GM19397 (cell line): Measurements from ENCODE around the gene SLC7A10.
A peak's percentile ranks its signal among the peaks of the same experiment; 100 is the strongest.
"Not testable (repeated sequence)": the region's sequence is repeated elsewhere in the genome, so short reads cannot be mapped to it uniquely, and the experiment has no call there.

ENCODE experiments used
- ATAC-seq: cut with Tn5 transposase; IDR thresholded peaks from one replicate; pipeline ENCODE4 v1.9.1; 2021; ENCODE audit warnings: mild to moderate bottlenecking, moderate library complexity; ENCODE audit not compliant: unreplicated experiment

SLC7A10 gene

DNA sequence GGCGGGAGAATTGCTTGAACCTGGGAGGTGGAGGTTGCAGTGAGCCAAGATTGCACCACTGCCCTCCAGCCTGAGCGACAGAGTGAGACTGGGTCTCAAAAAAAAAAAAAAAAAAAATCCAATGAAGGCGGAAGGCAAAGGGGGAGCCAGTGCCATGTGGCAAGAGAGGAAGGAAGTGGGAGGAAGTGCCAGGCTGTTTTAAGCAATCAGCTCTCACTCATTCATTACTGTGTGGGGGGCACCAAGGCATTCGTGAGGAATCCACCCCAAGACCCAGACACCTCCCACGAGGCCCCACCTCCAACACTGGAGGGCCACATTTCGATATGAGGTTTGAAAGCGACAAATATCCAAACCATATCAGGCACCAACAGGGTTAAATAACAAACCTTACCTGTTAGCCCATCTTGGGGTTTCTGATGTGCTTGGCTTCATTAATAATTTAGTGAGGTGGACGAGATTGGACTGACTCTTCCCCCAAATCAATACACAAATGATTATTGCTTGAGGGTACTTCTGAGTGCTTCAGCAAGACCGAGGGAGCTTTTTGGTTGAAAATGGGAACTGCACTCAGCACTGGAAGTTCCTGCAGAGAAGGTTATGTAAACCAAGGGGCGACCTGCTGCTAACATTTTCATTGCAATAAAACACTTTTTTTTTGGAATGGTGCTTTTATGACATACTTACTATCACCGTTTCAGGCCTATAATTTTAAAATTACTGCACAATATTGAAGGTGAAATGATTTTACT is 39.0 kb downstream of the SLC7A10 start:
- ATAC-seq, result no peak

DNA sequence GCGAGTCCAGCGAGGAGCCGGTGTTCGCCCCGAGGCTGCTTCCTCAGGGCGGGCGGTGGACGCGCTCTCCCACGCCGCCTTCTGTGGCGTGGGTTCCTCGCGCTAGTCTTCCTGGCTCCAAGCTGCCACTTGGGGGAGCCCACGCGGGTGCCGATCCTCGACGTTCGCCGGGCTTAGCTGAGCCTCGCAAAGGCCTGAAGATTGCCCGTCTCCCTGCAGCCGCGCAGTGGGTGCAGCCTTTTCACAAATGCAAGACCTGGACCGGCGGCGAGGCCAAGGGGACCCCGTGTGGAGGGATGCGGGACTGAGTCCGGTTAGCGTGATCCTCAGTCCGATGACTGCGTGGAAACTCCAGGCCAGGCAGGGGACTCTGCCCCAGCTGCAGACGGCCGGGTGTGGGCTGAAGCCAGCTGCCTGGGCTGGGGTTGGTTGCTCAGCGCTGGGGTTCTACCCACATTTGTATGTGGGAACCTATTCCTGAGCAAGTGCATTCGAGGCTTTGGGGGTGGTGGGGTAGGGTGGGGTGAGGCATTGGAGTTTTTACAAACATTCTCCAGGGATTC is 48.2 kb downstream of the SLC7A10 start:
- ATAC-seq, result no peak

DNA sequence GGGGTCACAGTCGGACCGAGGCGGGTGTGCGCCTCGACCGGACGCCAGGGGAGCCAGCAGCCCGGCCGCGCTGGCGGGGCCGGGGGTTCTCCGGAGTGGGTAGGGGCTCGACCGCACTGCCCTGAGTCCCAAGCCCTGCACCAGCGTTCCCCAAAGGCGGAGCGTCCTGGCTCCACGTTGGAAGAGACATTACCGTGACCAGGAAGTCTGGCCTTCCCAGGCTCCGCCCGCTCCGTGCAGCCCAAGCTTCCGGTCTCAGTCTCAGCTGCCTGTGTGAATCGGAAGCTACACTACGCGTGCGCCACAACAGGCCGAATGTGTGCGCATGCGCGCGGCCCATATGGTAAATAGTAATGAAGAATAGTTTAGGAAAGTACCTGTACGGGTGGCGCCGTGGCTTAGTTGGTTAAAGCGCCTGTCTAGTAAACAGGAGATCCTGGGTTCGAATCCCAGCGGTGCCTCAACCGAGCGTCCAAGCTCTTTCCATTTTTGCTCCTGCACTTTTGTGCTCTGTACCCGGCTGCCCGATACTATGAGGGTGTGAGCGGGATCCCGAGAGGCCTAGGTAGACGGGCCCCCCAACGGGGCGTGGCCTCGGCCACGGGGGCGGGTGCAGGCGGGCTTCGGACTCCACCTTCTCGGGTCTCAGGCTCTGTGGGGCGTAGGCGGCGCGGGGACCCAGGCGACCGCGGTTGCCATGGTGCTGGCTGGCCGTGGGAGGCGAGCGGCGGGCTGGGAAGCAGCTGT is 48.8 kb downstream of the SLC7A10 start:
- ATAC-seq, result peak; percentile 81

DNA sequence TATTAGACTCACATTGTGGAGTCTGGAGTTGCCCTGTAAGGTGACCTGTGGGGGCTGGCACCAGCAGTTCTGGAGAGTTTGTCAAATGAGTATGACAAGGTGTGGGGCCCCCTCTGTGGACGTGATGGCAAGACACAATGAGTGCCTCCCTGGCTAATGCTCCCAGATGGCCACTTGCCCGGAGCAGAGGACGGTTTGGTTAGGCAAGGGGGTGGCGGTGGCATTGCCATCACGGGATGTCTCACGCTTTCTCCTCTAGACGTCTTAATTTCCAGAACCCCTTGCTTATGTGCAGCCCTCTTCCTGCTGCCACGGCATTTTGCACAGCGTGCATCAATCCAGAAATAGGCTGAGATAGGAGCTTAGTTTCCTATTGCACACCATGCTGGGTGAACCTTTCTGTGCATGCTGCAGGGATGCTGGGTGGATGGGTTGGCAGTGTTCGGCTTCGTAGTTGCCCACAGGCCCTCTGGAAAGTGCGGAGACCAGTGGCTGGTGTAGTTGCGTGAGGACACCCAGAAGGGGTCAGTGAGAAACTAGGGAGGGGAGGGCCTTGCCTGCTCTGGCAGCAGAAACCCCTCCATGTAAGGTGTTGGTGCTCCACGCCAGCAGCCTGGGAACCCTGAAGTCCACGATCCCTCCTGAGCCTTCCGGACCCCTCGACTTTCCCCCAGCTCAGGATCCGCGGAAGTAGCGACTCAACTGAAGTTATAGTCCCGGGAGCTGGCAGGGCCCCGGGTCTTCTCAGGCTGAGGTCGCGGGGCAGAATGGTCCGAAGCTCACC is 49.6 kb downstream of the SLC7A10 start:
- ATAC-seq, result no peak

DNA sequence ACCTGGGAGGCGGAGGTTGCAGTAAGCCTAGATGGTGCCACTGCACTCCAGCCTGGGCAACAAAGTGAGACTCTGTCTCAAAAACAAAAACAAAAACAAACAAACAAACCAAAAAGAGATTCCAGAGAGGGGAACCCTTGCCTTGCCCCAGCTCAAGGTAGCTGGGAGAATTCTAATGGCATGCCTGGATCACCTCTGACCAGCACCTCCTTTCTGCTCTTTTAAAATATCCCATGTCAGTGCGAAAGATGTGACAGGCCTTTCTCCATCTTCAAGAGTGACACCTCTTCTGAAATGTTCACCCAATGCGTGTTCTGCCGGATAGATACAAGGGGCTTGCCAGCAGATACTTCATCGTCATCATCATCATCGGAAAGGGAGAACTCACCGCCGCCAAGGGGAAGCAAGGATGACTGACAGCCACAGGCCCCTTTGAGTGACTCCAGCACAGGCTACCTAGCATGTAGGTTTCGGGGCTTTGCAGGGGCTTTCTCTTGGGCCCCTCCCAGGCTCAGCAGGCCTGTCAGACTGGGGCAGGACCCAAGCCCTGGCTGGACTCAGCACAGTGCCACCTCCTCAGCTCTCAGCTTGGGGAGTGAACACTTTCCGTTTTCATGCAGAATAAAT is 50.4 kb downstream of the SLC7A10 start:
- ATAC-seq, result no peak

GRCh38 chr19:33174186-33174585 is 51.5 kb downstream of the SLC7A10 start:
- ATAC-seq, result no peak

DNA sequence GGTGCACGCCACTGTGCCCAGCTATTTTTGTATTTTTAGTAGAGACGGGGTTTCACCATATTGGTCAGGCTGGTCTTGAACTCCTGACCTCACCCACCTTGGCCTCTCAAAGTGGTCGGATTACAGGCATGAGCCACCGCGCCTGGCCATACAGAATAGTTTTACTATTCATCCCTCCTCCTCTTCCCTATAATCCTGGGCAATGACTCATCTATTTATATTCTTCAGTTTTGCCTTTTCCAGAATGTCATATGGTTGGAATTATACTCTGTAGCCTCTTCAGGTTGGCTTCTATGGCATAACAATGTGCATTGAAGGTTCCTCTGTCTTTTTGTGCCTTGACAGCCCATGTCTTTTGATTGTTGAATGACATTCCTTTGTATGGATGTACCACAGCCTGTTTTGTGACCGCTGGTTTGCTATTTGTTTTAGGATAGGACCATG is 53.7 kb downstream of the SLC7A10 start:
- ATAC-seq, result no peak

DNA sequence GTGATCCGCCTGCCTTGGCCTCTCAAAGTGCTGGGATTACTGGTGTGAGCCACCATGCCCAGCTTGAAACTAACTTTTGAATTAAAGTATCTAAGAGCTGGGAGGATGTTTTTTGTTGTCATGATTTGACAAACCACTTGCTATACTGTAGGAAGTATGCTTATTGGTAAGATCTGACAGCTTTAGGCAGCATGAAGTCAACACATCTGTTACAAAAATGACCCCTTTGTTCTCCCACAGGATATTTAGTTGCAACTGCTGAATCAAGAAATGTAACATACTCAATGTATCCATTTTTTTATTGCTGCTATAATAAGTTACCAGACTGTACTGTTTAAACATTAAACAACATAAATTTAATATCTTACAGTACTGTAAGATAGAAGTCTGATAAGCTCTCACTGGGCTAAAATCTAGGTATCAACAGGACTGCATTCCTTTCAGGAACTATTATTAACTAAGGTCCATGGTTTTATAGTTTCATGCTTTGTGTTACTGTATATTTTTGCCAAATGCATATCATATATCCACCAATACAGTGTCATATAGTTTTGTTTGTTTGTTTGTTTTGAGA is 54.3 kb downstream of the SLC7A10 start:
- no peak for ATAC-seq

GRCh38 chr19:33168528-33168927 is 57.1 kb downstream of the SLC7A10 start:
- ATAC-seq, result no peak

- ATAC-seq, result no peak
Observed at GRCh38 chr19:33167438-33167837, 58.2 kb downstream of the SLC7A10 start.

DNA sequence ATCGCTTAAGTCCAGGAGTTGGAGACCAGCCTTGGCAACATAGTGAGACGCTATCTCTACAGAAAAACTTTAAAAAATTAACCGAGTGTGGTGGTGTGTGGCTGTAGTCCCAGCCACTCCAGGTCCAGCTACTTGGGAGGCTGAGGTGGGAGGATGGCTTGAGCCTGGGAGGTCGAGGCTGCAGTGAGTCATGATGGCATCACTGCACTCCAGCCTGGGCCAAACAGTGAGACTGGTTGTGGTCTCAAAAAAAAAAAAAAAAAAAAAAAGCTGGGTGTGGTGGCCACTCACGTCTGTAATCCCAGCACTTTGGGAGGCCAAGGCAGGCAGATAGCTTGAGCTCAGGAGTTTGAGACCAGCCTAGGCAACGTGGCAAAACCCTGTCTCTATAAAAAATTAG is 59.6 kb downstream of the SLC7A10 start:
- ATAC-seq, result not testable (repeated sequence)

DNA sequence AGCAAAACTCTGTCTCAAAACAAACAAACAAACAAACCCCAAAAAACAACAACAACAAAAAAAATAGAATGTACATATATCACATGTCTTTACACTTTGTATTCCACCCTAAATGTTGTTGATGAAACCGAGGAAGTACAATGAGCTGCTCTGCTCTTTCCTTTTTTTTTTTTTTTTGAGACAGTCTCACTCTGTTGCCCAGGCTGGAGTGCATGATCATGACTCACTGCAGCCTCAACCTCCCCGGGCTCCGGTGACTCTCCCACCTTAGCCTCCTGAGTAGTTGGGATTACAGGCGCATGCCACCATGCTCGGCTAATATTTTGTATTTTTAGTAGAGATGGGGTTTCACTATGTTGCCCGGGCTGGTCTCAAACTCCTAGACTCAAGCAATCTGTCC is 62.2 kb downstream of the SLC7A10 start:
- no peak for ATAC-seq

- no peak for ATAC-seq
Observed at GRCh38 chr19:33161201-33161600, 64.4 kb downstream of the SLC7A10 start.

GRCh38 chr19:33159893-33160292 is 65.8 kb downstream of the SLC7A10 start:
- ATAC-seq, result no peak

- no peak for ATAC-seq
Observed at GRCh38 chr19:33159149-33159548, 66.5 kb downstream of the SLC7A10 start.
